SK-N-SH (cell line): Measurements from ENCODE around the gene NEUROG3. TPM values are rescaled to one million over a fixed set of nuclear protein-coding genes. Genes with fewer than 3 reads are reported as not detected.

Experiments
- CTCF ChIA-PET: fragments of 300-600, 350-600 bp; formaldehyde crosslinking; extraction: SDS; loops from one replicate; lab custom pipeline; 2021; lab: Yijun Ruan, JAX
- POLR2A ChIA-PET: fragments of 350-600 bp; sonication (Branson Sonifier 250); formaldehyde crosslinking; extraction: SDS; loops from one replicate; lab custom pipeline; 2020; ENCODE audit warnings: antibody characterized with exemption, inconsistent platforms; lab: Yijun Ruan, JAX
- DNase-seq: peaks from one replicate; pipeline ENCODE4 v3.0.0; 2012
- H2AFZ ChIP-seq: fragments of 200-600 bp; sonication (generic); 2 replicates; pipeline ENCODE4 v1.8.1; 2016; ENCODE audit warnings: antibody characterized with exemption, mild to moderate bottlenecking, low read depth
- H3F3A ChIP-seq: fragments of 200-600 bp; sonication (generic); replicated peaks from 2 replicates; pipeline ENCODE3; 2016; ENCODE audit warnings: antibody characterized with exemption, mild to moderate bottlenecking; ENCODE audit not compliant: insufficient read depth
- H3K27ac ChIP-seq, 2 experiments: fragments of 200-500 bp in 1 of 2; fragments of 200-600 bp in 1 of 2; sonication (Bioruptor generic) in 1 of 2; sonication (generic), shearing (Covaris generic) in 1 of 2; 2 replicates each; pipeline versions ENCODE4 v1.5.1 to v1.6.1; 2014 to 2016; ENCODE audit warnings: low read depth in 2 of 2, inconsistent platforms in 1 of 2, low read length in 1 of 2, mild to moderate bottlenecking in 1 of 2, mixed read lengths in 1 of 2
- H3K27me3 ChIP-seq: fragments of 200-600 bp; sonication (generic), shearing (Covaris generic); 2 replicates; pipeline ENCODE4 v1.6.1; 2016; ENCODE audit warnings: mixed run types; ENCODE audit not compliant: insufficient read depth
- H3K36me3 ChIP-seq, 2 experiments: fragments of 200-500 bp in 1 of 2; fragments of 200-600 bp in 1 of 2; sonication (Bioruptor generic) in 1 of 2; sonication (generic) in 1 of 2; replicated peaks in 1 of 2; 2 replicates each; pipeline versions ENCODE3 to v1.5.1; 2014 to 2016; ENCODE audit warnings: low read length in 1 of 2, mild to moderate bottlenecking in 1 of 2; ENCODE audit not compliant: insufficient read depth in 2 of 2, control insufficient read depth in 1 of 2
- H3K4me1 ChIP-seq, 2 experiments: fragments of 200-500 bp in 1 of 2; fragments of 200-600 bp in 1 of 2; sonication (Bioruptor generic) in 1 of 2; sonication (generic), shearing (Covaris generic) in 1 of 2; 2 replicates each; pipeline versions ENCODE4 v1.5.1 to v1.6.1; 2014 to 2016; ENCODE audit warnings: low read depth in 1 of 2, low read length in 1 of 2, mixed run types in 1 of 2; ENCODE audit not compliant: insufficient read depth in 2 of 2, control insufficient read depth in 1 of 2
- H3K4me2 ChIP-seq: fragments of 200-600 bp; sonication (generic), shearing (Covaris generic); 2 replicates; pipeline ENCODE4 v1.6.1; 2017; ENCODE audit warnings: mixed run types
- H3K4me3 ChIP-seq, 2 experiments: fragments of 200-500 bp in 1 of 2; fragments of 200-600 bp in 1 of 2; sonication (Bioruptor generic) in 1 of 2; sonication (generic), shearing (Covaris generic) in 1 of 2; 2 replicates each; pipeline versions ENCODE4 v1.5.1 to v1.8.1; 2014 to 2016; ENCODE audit warnings: low read depth in 2 of 2, inconsistent platforms in 1 of 2, low read length in 1 of 2, mild to moderate bottlenecking in 1 of 2, mixed read lengths in 1 of 2, moderate library complexity in 1 of 2
- H3K79me2 ChIP-seq: fragments of 200-600 bp; sonication (generic); 2 replicates; pipeline ENCODE4 v1.8.1; 2017; ENCODE audit warnings: mild to moderate bottlenecking; ENCODE audit not compliant: insufficient read depth
- H3K9ac ChIP-seq: fragments of 200-600 bp; sonication (generic); 2 replicates; pipeline ENCODE4 v1.6.1; 2017; ENCODE audit warnings: mixed run types
- H3K9me2 ChIP-seq: fragments of 200-600 bp; sonication (generic); 2 replicates; pipeline ENCODE4 v1.6.1; 2017; ENCODE audit warnings: mixed run types
- H3K9me3 ChIP-seq: fragments of 200-600 bp; sonication (generic); 2 replicates; pipeline ENCODE4 v1.6.1; 2017; ENCODE audit warnings: mixed run types, mild to moderate bottlenecking, moderate library complexity
- H4K20me1 ChIP-seq: fragments of 200-600 bp; sonication (generic); 2 replicates; pipeline ENCODE4 v1.6.1; 2017; ENCODE audit warnings: mild to moderate bottlenecking, mixed run types; ENCODE audit not compliant: insufficient read depth
- CTCF ChIP-seq: fragments of 200-600 bp; sonication (generic); IDR thresholded peaks from 2 replicates; pipeline ENCODE4 v1.6.1; 2017; ENCODE audit warnings: antibody characterized with exemption, mild to moderate bottlenecking, moderate library complexity
- ELF1 ChIP-seq: IDR thresholded peaks from 2 replicates; pipeline ENCODE4 v1.4.0; 2012
- EP300 ChIP-seq, 2 experiments: IDR thresholded peaks; 2 replicates each; pipeline versions ENCODE4 v1.4.0 to v1.6.1; 2012; ENCODE audit warnings: borderline replicate concordance in 1 of 2, low read depth in 1 of 2, low read length in 1 of 2
- FOXJ3 ChIP-seq: sonication (generic); formaldehyde crosslinking; IDR thresholded peaks from 2 replicates; pipeline ENCODE4 v1.5.1; 2020; ENCODE audit warnings: mild to moderate bottlenecking, missing genetic modification reagents
- FOXM1 ChIP-seq: IDR thresholded peaks from 2 replicates; pipeline ENCODE4 v1.4.0; 2012; ENCODE audit warnings: low read depth, mild to moderate bottlenecking
- GABPA ChIP-seq: IDR thresholded peaks from 2 replicates; pipeline ENCODE4 v1.4.0; 2012; ENCODE audit warnings: low read depth, mild to moderate bottlenecking
- GATA2 ChIP-seq: sonication (generic); formaldehyde crosslinking; IDR thresholded peaks from 2 replicates; pipeline ENCODE4 v1.5.0; 2020; ENCODE audit warnings: mild to moderate bottlenecking, missing genetic modification reagents
- MEF2A ChIP-seq: IDR thresholded peaks from 2 replicates; pipeline ENCODE4 v1.4.0; 2012; ENCODE audit warnings: low read depth, borderline replicate concordance
- NFIC ChIP-seq: IDR thresholded peaks from 2 replicates; pipeline ENCODE4 v1.4.0; 2012; ENCODE audit warnings: borderline replicate concordance
- POLR2AphosphoS5 ChIP-seq: IDR thresholded peaks from 2 replicates; pipeline ENCODE4 v1.6.1; 2012; ENCODE audit warnings: low read depth, low read length
- RAD21 ChIP-seq: IDR thresholded peaks from 2 replicates; pipeline ENCODE4 v1.6.1; 2012; ENCODE audit warnings: mild to moderate bottlenecking, low read length
- RCOR1 ChIP-seq: fragments of 150-350 bp; IDR thresholded peaks from 2 replicates; pipeline ENCODE4 v1.6.1; 2017; ENCODE audit warnings: antibody characterized with exemption, low read length
- RFX5 ChIP-seq: IDR thresholded peaks from 2 replicates; pipeline ENCODE4 v1.6.1; 2012; ENCODE audit warnings: mild to moderate bottlenecking, improper control_type of control experiment, low read length
- RXRA ChIP-seq: IDR thresholded peaks from 2 replicates; pipeline ENCODE4 v1.4.0; 2012; ENCODE audit warnings: low read depth, mild to moderate bottlenecking, borderline replicate concordance
- SMC3 ChIP-seq: IDR thresholded peaks from 2 replicates; pipeline ENCODE4 v1.6.1; 2012; ENCODE audit warnings: low read depth, low read length, improper control_type of control experiment
- TAF1 ChIP-seq: IDR thresholded peaks from 2 replicates; pipeline ENCODE4 v1.6.1; 2012; ENCODE audit warnings: low read depth, mild to moderate bottlenecking, low read length, moderate library complexity, borderline replicate concordance
- TEAD4 ChIP-seq: IDR thresholded peaks from 2 replicates; pipeline ENCODE4 v1.4.0; 2012; ENCODE audit warnings: mild to moderate bottlenecking, borderline replicate concordance; ENCODE audit not compliant: insufficient read depth
- WGBS: methylation state at CpG from one replicate; pipeline ENCODE4 v1.1.6; 2017; ENCODE audit warnings: low lambda C conversion rate; 5-methylcytosine and 5-hydroxymethylcytosine counted together
- polyA plus RNA-seq, 3 experiments: library from polyadenylated mRNA; depleted of rRNA; stranded (reverse); fragments of >200 nt; gene quantifications; 2 replicates each; pipeline ENCODE4 v1.2.3, GENCODE V29; 2012
- TF ChIP-seq, protein P1 (sequence below): IDR thresholded peaks from 2 replicates; pipeline ENCODE4 v1.4.0; 2012; ENCODE audit warnings: low read depth, borderline replicate concordance
- TF ChIP-seq, protein P2 (sequence below): IDR thresholded peaks from 2 replicates; pipeline ENCODE4; 2012

NEUROG3 gene
- polyA plus RNA-seq, 1 of the 3 experiments (the other 2 are of a cell fraction) = not detected

DNA sequence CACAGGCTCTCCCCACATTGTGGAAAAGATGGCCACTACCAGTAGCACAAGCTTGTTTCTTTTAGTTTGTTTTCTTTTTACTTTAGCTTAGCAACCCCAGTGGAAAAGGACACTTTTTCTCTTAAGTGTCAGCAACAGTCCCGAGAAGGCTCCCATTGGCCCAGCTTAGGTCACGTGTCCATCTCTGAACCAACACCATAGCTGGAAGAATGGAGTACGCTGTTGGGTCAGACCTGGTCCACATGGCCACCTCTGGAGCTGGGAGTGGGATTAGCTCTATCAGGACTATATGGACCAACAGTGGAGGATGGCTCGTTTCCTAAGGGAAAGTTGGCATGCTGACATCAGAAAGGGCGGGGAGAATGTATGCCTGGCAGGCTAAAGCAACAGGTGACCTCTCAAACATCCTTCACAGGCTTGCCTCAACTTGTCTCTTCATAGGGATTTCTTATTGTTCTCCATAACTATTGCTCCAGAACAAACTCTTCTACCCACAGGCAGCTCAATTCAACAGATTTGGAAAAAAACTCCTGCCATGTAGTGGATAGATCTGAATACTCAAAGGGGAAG is 27.6 kb upstream of the NEUROG3 start:
- Histone ChIP-seq H2AFZ (no peak overlapping the region), H4K20me1 (no peaks in the 10 kb centered on the region), H3F3A (no peaks in the 10 kb centered on the region), H3K27me3 (peaks cover 19% of the 10 kb centered on the region; the same call in 1 of the 2 replicates), H3K9me3 (no peaks in the 10 kb centered on the region), H3K9me2 (no peaks in the 10 kb centered on the region), H3K4me1 (no peaks in the 10 kb centered on the region), H3K36me3 (no peaks in the 10 kb centered on the region), H3K27ac (no peak overlapping the region), H3K4me2 (no peak overlapping the region), H3K79me2 (no peaks in the 10 kb centered on the region), H3K9ac (no peak overlapping the region), H3K4me3 (no peak overlapping the region)
- WGBS = 2% methylated on average over 5 of the region's 5 CpGs
- ChIA-PET POLR2A (no interaction called here), CTCF (interaction anchor here (1.1 to 1.7 kb wide), 3 partner anchors 13 to 116 kb away, joined by 3 to 5 read pairs (median 3); no protein-coding TSS in a partner anchor)
- TF ChIP-seq RAD21 (no peak), RXRA (no peak), FOXM1 (no peak), FOXJ3 (CRISPR knock-in tag) (no peak), SMC3 (no peak), CTCF (no peak), POLR2AphosphoS5 (no peak), ELF1 (no peak), RFX5 (no peak), MEF2A (no peak)
- TF ChIP-seq, protein P1, sequence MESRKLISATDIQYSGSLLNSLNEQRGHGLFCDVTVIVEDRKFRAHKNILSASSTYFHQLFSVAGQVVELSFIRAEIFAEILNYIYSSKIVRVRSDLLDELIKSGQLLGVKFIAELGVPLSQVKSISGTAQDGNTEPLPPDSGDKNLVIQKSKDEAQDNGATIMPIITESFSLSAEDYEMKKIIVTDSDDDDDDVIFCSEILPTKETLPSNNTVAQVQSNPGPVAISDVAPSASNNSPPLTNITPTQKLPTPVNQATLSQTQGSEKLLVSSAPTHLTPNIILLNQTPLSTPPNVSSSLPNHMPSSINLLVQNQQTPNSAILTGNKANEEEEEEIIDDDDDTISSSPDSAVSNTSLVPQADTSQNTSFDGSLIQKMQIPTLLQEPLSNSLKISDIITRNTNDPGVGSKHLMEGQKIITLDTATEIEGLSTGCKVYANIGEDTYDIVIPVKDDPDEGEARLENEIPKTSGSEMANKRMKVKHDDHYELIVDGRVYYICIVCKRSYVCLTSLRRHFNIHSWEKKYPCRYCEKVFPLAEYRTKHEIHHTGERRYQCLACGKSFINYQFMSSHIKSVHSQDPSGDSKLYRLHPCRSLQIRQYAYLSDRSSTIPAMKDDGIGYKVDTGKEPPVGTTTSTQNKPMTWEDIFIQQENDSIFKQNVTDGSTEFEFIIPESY = no peak
- DNase-seq = no peak

GRCh38 chr10:69588358-69588757 is 15.1 kb upstream of the NEUROG3 start:
- TF ChIP-seq, protein P2, sequence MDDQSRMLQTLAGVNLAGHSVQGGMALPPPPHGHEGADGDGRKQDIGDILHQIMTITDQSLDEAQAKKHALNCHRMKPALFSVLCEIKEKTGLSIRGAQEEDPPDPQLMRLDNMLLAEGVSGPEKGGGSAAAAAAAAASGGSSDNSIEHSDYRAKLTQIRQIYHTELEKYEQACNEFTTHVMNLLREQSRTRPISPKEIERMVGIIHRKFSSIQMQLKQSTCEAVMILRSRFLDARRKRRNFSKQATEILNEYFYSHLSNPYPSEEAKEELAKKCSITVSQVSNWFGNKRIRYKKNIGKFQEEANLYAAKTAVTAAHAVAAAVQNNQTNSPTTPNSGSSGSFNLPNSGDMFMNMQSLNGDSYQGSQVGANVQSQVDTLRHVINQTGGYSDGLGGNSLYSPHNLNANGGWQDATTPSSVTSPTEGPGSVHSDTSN = no peak
- TF ChIP-seq ELF1 = no peak
- TF ChIP-seq, protein P1 = no peak
- no peak for TF ChIP-seq NFIC
- no peak for TF ChIP-seq EP300 (IDR thresholded peaks at IDR 0.05; ENCODE audit: borderline replicate concordance in 1 of 2, low read depth in 1 of 2, low read length in 1 of 2)
- no peak for TF ChIP-seq FOXJ3 (CRISPR knock-in tag)
- TF ChIP-seq FOXM1 = no peak
- no peak for TF ChIP-seq RCOR1
- no peak for TF ChIP-seq GABPA
- TF ChIP-seq RFX5 = no peak
- TF ChIP-seq GATA2 (CRISPR knock-in tag) = no peak
- no peak for TF ChIP-seq TAF1
- TF ChIP-seq TEAD4 = no peak
- no peak for DNase-seq
- no peak overlapping the region for H3K27ac ChIP-seq
- H2AFZ ChIP-seq = no peak overlapping the region
- no peaks in the 10 kb centered on the region for H4K20me1 ChIP-seq
- H3K9me3 ChIP-seq = no peaks in the 10 kb centered on the region
- no peak overlapping the region for H3K9ac ChIP-seq
- no peak overlapping the region for H3K4me2 ChIP-seq
- POLR2A ChIA-PET = no interaction called here
- CTCF ChIA-PET = interaction anchor here (1.1 to 1.7 kb wide), 3 partner anchors 19 to 72 kb away, joined by 3 to 6 read pairs (median 5); no protein-coding TSS in a partner anchor
- H3K27me3 ChIP-seq = no peaks in the 10 kb centered on the region; the same call in 1 of the 2 replicates
- no peaks in the 10 kb centered on the region for H3F3A ChIP-seq
- 4% methylated on average over 3 of the region's 3 CpGs for WGBS
- H3K4me3 ChIP-seq = no peak overlapping the region
- no peaks in the 10 kb centered on the region for H3K4me1 ChIP-seq
- H3K9me2 ChIP-seq = no peaks in the 10 kb centered on the region
- H3K79me2 ChIP-seq = no peaks in the 10 kb centered on the region
- H3K36me3 ChIP-seq = no peaks in the 10 kb centered on the region
